Adipocyte (in vitro differentiated cells): ENCODE results near the gene TRMT61A.

Source experiments
- DNase-seq: peaks from one replicate; pipeline ENCODE4 v3.0.0-alpha.2; 2015; ENCODE audit warnings: low read depth
- H3K27me3 ChIP-seq: replicated peaks from 2 replicates; pipeline ENCODE4 v1.7.0; 2013; ENCODE audit warnings: mild to moderate bottlenecking, low read length, moderate library complexity; ENCODE audit not compliant: control insufficient read depth, insufficient read depth
- H3K36me3 ChIP-seq: 2 replicates; pipeline ENCODE4 v1.7.0; 2013; ENCODE audit warnings: low read length, mild to moderate bottlenecking, moderate library complexity; ENCODE audit not compliant: control insufficient read depth, insufficient read depth, severe bottlenecking
- H3K4me1 ChIP-seq: 2 replicates; pipeline ENCODE4 v1.7.0; 2013; ENCODE audit warnings: mild to moderate bottlenecking, low read length, moderate library complexity; ENCODE audit not compliant: control insufficient read depth, insufficient read depth
- H3K4me3 ChIP-seq: 2 replicates; pipeline ENCODE4 v1.7.0; 2013; ENCODE audit warnings: mild to moderate bottlenecking, low read length, moderate library complexity
- H3K9ac ChIP-seq: 2 replicates; pipeline ENCODE4 v1.7.0; 2013; ENCODE audit warnings: mild to moderate bottlenecking, low read length, moderate library complexity
- H3K9me3 ChIP-seq: 2 replicates; pipeline ENCODE4 v1.7.0; 2013; ENCODE audit warnings: mild to moderate bottlenecking, low read length, moderate library complexity; ENCODE audit not compliant: control insufficient read depth

The TRMT61A gene

DNA sequence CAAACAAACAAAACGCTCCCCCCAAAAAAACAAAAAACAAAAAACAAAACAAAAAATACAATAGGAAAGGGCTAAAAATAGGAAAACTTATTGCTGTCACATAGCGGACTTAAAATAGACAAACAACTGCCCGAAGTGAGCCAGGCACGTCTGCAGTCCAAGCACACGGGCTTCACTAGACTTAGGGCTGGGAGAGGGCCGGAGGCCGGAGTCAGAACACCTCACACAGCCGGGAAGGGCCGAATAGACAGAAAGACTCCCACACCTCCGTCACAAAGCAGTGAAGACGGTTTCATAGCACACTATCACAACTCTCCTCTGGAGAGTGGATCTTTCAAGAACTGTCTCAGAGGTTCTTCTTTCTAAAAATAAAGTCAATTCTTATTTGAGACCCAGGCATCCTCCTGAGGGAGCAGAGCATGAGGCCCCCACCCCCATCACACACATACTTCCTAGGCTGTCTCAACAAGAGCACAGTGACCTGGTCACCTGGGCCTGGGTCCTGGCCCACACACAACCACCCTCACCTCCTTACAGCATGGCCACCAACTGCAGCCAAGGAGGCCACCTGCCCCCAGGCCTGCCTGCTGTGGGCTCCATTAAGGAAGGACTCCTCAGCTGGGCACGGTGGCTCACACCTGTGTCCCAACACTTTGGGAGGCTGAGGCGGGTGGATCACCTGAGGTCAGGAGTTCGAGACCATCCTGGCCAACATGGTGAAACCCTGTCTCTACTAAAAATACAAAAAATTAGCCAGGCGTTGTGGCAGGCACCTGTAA, 26.8 kb downstream of the TRMT61A start:
- Histone ChIP-seq H3K9me3 (no peaks in the 10 kb centered on the region), H3K9ac (peak overlapping the region; percentile 33), H3K36me3 (peaks cover 29% of the 10 kb centered on the region), H3K4me3 (no peak overlapping the region), H3K27me3 (no peaks in the 10 kb centered on the region), H3K4me1 (peaks cover 85% of the 10 kb centered on the region)
- DNase-seq = no peak

DNA sequence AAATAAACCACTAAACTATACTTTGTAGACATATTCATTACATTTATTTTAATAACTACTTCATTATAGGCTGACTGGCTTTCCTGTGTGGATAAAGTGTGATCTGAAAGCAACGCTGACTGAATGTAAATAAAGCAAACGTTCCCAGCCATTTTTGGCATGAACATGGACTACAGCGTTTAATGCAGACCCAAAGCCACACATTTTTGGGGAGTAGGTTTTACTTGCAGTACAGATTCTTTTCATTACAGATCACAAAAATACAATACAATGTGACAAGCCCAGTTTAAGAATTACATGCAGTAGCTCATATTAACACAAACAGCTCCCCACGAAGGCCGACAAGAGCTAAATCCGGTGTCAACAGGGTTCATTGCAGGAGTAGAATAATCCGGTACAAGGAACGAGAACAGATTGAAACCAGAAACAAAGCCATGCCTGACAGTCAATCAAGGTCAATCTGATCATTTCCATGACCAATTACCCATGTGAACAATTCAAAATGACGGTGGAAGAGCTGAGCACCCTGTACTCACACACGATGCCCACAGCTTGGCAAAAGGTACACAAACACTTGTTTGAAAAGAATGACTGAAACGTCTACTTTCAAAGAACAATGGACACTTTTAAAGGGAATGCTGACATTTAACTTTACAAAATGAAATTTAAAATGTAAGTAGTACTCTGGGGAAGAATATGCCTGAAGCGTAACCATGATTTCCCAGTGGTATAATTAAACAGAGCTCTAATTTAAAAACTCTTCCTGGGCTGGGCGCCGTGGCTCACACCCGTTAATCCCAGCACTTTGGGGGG, 28.2 kb downstream of the TRMT61A start:
- no peaks in the 10 kb centered on the region for H3K27me3 ChIP-seq
- no peaks in the 10 kb centered on the region for H3K9me3 ChIP-seq
- H3K36me3 ChIP-seq = peaks cover 29% of the 10 kb centered on the region
- DNase-seq = no peak
- peaks cover 77% of the 10 kb centered on the region for H3K4me1 ChIP-seq
- peak overlapping the region; percentile 12 for H3K4me3 ChIP-seq
- peak overlapping the region; percentile 69 for H3K9ac ChIP-seq

DNA sequence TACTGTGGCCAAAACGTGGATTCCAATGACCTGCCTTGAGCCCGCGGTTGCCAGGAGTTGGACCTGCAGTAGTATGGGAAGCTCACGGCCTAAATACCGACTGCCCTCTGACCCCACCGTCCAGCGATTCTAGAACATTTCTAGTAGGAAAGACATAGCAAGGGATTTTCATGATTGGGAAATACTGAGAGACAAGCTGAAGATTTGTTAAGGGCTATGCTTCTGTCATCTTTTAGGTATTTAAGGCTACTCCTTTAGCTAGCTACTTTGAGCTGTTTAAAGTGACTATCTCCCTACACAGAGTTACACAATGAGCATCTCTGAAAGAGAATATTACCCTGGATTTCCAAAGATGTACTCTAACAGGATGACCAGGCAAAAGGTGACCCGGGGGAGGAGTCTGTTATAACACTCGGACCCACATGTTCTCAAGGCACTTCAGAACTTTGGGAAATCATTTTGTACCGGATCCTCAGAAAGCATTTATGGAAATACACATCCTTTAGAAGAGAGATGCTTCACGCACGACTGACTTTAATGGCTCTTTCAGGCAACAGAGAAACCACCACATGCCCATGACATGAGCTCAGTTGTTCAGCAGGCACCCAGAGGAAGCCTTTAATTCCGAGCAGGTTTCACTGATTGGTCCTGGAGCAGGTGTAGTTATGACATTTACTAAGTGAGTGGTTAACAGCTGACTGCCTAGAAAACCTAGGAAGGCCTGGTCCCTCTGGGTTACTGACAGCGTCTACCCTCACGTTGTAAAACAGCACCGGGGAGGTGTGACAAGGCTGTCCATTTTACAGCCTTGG, 29.3 kb downstream of the TRMT61A start:
- Histone ChIP-seq H3K27me3 (no peaks in the 10 kb centered on the region), H3K9me3 (no peaks in the 10 kb centered on the region), H3K4me3 (peak overlapping the region; percentile 90), H3K4me1 (peaks cover 66% of the 10 kb centered on the region), H3K36me3 (peaks cover 29% of the 10 kb centered on the region), H3K9ac (peak overlapping the region; percentile 92)
- DNase-seq = peak; percentile 83

- peak overlapping the region; percentile 90 for H3K4me3 ChIP-seq
- peak overlapping the region; percentile 92 for H3K9ac ChIP-seq
- peaks cover 66% of the 10 kb centered on the region for H3K4me1 ChIP-seq
- H3K9me3 ChIP-seq = no peaks in the 10 kb centered on the region
- no peaks in the 10 kb centered on the region for H3K27me3 ChIP-seq
- no peak for DNase-seq
- peaks cover 28% of the 10 kb centered on the region for H3K36me3 ChIP-seq
Observed at GRCh38 chr14:103559766-103560165, 30.8 kb downstream of the TRMT61A start.

DNA sequence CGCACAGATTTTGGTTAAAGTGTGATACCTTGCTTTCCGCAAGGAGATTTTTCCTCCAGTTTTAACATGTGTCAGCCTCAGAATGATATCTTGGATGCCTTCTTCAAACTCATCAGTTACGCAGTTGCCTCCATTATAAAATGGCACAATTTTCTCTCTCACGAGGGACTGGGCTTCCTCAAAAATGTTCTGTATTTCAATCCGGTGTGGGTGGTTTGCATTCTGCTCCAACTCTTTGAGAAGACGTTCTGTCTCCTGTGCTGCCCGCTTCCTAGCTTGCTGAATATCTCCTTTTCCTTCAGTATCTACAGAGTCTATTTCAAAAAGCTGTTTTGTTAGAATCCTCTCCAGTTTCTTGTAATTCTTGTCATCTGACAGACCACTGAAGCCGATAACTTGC, 31.7 kb downstream of the TRMT61A start:
- Histone ChIP-seq H3K27me3 (no peaks in the 10 kb centered on the region), H3K9me3 (no peaks in the 10 kb centered on the region), H3K4me3 (peak overlapping the region; percentile 90), H3K4me1 (peaks cover 61% of the 10 kb centered on the region), H3K9ac (peak overlapping the region; percentile 92), H3K36me3 (peaks cover 26% of the 10 kb centered on the region)
- DNase-seq = no peak

- peaks cover 26% of the 10 kb centered on the region for H3K36me3 ChIP-seq
- DNase-seq = peak; percentile 81
- peaks cover 55% of the 10 kb centered on the region for H3K4me1 ChIP-seq
- peak overlapping the region; percentile 90 for H3K4me3 ChIP-seq
- no peaks in the 10 kb centered on the region for H3K9me3 ChIP-seq
- H3K9ac ChIP-seq = peak overlapping the region; percentile 92
- no peaks in the 10 kb centered on the region for H3K27me3 ChIP-seq
Observed at GRCh38 chr14:103561381-103562178, 32.6 kb downstream of the TRMT61A start.

DNA sequence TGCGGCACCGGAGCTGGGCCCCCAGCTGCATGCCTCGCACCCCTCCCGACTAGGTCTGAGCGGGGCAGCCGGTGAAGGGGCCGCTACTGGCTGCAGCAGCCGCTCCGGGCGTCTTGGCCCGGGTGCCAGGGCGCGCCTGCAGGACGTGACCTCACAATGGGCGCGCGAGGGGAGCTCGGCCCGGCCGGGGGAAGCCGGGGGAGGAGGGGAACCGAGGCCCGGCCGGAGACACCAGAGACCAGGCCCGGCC, 33.1 kb downstream of the TRMT61A start:
- Histone ChIP-seq H3K9ac (peak overlapping the region; percentile 92), H3K36me3 (peaks cover 24% of the 10 kb centered on the region), H3K27me3 (no peaks in the 10 kb centered on the region), H3K4me3 (peak overlapping the region; percentile 90), H3K9me3 (no peaks in the 10 kb centered on the region), H3K4me1 (peaks cover 50% of the 10 kb centered on the region)
- peak; percentile 75 for DNase-seq

GRCh38 chr14:103562429-103563225, 33.6 kb downstream of the TRMT61A start, which contains the start of the genes BAG5 and COA8:
Gene BAG5 (minus strand): TSS chr14:103562657. CDS start chr14:103561164, 1,493 bp downstream.
Gene COA8 (plus strand): TSS chr14:103562960. CDS start chr14:103563002, 42 bp downstream.
- DNase-seq = peak; percentile 92
- no peaks in the 10 kb centered on the region for H3K27me3 ChIP-seq
- H3K36me3 ChIP-seq = peaks cover 22% of the 10 kb centered on the region
- peaks cover 45% of the 10 kb centered on the region for H3K4me1 ChIP-seq
- H3K9me3 ChIP-seq = no peaks in the 10 kb centered on the region
- H3K4me3 ChIP-seq = peak within 1 kb of the TSS; percentile 90
- H3K9ac ChIP-seq = peak within 1 kb of the TSS; percentile 92

DNA sequence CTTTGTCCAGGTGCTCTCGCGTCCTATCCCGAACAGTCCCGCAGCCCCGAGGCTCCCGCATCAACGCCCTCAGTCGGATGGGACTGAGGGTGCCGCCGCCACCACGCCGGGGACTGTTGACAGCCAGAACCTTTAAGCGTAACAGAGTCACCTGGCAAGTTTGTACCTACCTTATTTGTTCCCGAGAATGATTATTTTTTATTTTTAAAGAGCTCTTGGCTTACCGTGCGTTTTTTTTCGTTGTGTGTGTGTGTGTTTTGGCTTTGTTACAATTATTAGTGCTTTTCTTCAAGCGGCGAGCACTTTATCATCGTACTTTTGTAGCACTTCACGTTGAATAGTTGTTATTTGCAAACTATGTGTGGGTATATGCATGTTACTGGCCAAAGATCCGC, 34.2 kb downstream of the TRMT61A start:
- Histone ChIP-seq H3K9ac (peak overlapping the region; percentile 92), H3K9me3 (no peaks in the 10 kb centered on the region), H3K36me3 (peaks cover 25% of the 10 kb centered on the region), H3K4me3 (peak overlapping the region; percentile 90), H3K4me1 (peaks cover 42% of the 10 kb centered on the region), H3K27me3 (no peaks in the 10 kb centered on the region)
- DNase-seq = no peak
